GM12864 (cell line): ENCODE measurements around the gene SDCCAG8.

Experiments used
- DNase-seq: peaks from one replicate; pipeline ENCODE4 v3.0.0-alpha.2; 2011; ENCODE audit warnings: low read depth
- H3K4me3 ChIP-seq: 2 replicates; pipeline ENCODE4 v1.5.1; 2011; ENCODE audit warnings: mild to moderate bottlenecking, low read depth, low read length, control low read depth
- CTCF ChIP-seq: IDR thresholded peaks from 2 replicates; pipeline ENCODE4 v1.5.1; 2011; ENCODE audit warnings: low read depth, mild to moderate bottlenecking, moderate library complexity, low read length, control low read depth, inconsistent platforms; ENCODE audit errors: missing control alignments

The SDCCAG8 gene

GRCh38 chr1:243432136-243432535, 176.3 kb downstream of the SDCCAG8 start:
- TF ChIP-seq CTCF = no peak

DNA sequence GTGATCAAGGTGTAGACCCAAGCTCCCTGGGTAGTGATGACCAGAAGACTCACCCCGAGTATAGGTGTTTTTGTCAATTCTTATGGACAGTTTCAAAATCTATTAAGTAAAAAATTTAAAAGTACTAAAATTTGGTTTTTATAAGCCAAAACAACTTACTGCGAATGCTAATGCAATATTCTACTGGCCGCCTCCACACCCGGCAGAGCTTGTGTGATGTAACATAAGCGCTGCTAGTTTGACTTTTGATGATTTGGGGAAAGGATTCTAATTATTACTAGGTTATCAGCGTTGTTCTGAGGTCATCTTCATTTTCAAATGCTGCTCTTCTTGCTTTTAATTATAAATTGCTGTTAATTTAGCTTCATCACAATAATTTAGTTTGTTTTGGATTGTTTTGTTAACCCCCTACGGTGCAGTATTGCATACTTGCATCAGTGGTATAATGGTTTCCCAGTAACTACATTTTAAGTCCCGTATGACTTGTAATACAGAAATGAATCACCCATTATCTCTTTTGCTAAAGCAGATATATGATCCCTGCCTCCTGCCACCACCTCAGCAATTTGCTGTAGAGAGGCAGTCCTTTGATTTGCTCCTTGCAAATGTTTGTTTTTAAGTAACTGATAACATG, 178.0 kb downstream of the SDCCAG8 start:
- H3K4me3 ChIP-seq = no peak overlapping the region
- no peak for TF ChIP-seq CTCF
- no peak for DNase-seq

More at GRCh38 chr1:243432136-243432535, 176.3 kb downstream of the SDCCAG8 start:
- no peak overlapping the region for H3K4me3 ChIP-seq
- no peak for DNase-seq

DNA sequence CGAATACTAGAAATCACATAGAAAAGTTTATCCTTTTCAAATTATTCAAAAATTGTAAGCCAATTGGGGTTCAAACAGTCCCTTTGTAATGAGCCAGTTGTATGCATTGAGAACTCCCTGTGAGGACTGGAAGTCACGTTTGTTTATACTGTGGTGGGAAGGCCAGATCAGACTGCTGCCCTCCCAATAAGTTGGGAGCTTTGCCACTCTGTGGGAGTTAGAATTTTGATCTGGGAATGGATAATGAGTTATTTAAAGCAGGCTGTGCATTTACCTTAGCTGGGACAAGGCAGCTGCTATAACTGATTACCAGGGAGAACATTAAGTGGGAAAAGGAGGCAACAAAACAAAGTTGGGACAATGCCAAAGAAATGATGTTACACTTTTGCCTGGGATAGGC, 178.8 kb downstream of the SDCCAG8 start:
- no peak overlapping the region for H3K4me3 ChIP-seq
- DNase-seq = no peak
- TF ChIP-seq CTCF = no peak

DNA sequence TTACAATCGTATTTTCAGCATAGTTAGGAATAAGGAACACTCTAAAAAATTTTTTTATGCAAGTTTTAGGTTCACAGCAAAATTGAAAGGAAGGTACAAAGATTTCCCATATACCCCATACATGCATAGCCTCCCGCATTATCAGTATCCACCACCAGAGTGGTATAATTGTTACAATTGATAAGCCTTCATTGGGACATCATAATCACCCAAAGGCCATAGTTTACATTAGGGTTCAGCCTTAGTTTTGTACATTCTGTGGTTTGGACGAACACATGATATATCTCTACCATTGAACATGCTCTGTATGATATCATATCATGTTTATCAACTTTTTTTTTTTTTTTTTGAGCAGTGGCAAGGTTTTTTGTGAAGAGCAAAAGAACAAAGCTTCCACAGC, 180.0 kb downstream of the SDCCAG8 start:
- TF ChIP-seq CTCF = no peak
- no peak overlapping the region for H3K4me3 ChIP-seq
- no peak for DNase-seq

GRCh38 chr1:243438146-243438545, 182.3 kb downstream of the SDCCAG8 start:
- no peak overlapping the region for H3K4me3 ChIP-seq
- DNase-seq = no peak
- TF ChIP-seq CTCF = no peak

DNA sequence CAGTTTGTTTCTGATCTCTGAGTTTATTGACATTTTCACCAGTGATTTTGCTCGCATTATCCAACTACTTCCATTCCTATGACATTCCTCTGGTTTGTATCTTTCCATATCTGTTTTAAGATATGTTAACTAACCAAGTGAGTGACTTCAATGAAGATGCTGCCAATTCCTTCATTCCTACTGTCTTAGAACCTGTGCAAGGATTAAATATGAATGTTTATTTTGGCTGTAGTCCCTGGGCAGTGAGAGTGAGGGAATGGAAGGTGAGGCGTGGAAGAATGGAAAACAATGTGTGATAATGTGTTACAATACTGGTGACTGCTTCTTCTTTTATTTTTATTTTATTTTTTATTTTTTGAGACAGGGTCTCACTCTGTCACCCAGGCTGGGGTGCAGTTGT, 183.0 kb downstream of the SDCCAG8 start:
- H3K4me3 ChIP-seq = no peak overlapping the region
- DNase-seq = no peak
- no peak for TF ChIP-seq CTCF

GRCh38 chr1:243440406-243440805, 184.6 kb downstream of the SDCCAG8 start:
- no peak for TF ChIP-seq CTCF
- H3K4me3 ChIP-seq = no peak overlapping the region
- DNase-seq = no peak
